EL (cell line): ENCODE results near the gene ZBTB33.

Experiments
- DNase-seq: peaks from one replicate; pipeline ENCODE4 v3.0.0-alpha.2; 2016

Gene ZBTB33

DNA sequence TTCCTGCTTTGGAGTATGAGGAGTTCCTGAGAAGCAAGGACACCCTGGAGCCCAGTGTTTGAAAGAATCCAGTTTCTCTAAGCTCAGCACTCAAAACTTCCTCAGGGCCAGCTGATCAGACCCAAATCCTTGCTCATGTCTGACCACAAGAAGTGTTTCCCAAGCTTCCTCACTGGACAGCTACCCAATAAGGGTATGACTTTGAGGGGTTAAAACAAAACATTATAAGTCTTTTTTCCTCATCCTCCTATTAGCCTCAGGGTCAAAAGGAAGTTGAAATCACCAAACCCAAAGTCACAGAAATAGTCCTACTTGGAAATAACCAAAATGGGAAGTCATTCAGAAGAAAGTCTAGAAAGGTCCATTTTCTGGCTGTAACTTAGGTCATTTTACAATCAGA lies 13.7 kb downstream of the ZBTB33 start:
- DNase-seq: no peak

DNA sequence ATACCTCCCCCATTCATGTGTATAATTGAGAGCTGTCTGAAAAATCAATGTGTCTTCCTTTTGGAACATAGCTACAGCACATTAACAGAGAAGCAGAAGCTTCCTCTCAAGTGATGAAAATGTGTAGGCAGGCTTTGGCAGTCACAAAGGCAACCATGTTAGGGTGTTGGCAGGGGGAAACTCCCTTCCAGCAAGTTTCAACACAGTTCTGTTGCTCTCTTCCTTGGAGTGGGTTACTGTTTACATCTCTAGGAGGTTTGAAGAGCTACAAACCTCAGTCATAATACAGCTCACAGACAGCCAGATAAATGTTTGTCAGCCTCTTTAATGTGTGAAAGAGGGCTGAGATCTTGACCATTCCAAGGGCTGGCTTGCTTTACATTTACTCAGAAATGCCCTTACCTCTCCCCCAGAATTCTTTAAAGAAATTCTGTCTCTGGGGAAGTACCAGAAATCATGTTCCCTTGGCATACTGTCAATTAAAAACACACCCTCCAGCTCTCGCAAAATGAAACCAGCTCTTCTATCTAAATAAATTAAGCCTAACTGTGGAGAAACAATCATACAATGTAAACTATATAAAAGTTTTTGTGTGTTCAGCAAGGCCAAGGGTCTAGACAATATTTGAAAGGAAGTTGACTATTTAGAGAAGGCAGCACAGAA lies 18.9 kb downstream of the ZBTB33 start:
- DNase-seq: no peak

DNA sequence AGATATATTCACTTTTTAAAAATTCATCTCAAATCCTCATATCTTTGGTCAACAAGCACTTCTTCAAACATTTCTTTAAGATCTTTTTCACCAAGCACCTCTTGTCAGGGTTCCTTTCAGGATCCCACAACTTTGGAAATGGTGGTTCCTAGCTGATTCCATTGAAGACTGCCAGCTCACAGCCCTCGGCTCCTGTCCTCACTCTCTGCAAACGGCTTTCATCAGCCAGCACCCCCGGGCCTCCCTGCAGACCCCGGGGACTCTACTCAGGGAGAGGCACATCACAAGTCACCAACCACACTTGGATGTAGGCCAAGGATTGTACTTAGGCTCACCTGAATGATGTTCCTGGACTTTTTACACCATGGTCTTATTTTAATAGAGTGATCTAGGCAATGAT lies 20.0 kb downstream of the ZBTB33 start:
- no peak for DNase-seq

DNA sequence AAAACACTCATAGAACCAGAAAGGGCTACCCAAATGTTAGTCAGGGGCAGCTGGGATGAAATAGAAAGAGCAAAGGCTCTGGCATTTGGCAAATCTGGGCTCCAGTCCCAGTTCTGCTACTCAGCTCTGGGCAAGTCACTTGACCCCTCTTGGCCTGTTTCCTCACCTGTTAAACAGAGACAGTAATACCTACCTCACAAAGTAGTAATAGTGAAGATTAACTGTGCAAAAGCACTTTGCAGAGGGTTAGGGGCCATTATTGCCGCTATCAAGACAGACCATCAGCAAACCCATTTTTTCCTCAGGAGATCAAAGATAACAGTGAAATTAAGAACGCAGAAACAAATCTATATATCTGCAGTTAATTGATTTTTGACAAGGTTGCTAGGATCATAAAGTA lies 20.6 kb downstream of the ZBTB33 start:
- no peak for DNase-seq

DNA sequence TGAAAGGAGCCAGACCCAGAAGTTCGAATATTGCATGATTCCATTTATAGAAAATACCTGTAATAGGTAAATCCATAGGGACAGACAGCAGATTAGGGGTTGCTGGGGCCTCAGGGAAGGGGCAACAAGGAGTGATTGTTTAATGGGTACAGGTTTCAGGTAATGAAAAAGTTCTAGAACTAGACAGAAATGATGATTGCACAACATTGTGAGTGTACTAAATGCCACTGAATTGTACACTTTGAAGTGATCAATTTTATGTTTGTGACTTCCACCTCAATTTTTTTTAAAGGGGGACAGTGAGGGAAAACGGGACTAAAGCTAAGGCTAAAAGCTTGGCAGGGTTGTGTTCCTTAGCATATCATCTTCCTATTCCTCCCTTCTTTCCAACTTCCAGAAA lies 23.5 kb downstream of the ZBTB33 start:
- no peak for DNase-seq

DNA sequence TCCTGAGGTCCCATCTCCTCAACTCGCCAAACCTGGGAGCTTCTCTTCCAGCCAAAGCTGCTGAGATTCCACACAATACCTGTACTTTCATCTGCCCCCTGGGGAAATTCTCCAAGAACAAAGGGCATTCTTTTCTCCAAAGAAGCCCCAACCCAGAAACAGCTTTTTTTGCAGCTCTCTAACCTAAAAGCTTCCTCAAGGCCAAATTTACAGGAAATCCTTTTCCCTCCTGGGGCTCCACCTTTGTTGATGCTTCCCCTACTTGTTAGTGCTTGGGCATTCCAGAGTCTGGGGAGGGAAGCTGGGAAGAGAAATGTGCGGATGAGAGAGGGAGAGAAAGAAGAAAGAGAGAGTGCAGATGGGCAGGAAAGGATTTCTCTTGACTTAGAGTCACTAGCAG lies 24.3 kb downstream of the ZBTB33 start:
- no peak for DNase-seq

DNA sequence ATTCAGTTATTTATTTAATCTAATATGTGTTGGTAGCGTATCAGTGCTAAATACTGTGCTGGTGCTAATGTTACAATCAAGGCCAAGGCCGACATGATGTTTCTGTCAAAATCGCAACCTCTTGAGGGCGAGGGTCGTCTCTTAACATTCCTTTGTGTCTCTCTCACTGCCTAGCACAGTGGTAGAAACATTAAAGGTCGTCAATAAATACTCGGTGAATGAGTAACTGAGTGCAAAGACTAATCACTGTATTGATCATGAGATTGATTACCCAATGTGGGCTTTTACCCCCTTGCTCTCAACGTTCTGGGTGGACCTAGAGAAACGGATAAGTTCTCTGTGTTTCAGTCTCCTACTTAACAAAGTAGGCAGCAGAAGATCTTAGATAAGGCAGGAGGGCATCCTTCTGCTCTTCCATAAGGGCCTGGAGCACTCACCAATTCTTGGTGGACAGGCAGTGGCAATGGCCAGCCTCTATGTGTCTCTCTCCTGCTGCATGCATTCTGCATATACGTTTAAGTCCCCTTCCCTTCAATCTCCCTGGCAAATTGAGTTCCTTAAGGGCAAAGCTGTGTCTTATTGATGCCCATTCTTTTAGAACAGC lies 30.5 kb downstream of the ZBTB33 start:
- DNase-seq: no peak

DNA sequence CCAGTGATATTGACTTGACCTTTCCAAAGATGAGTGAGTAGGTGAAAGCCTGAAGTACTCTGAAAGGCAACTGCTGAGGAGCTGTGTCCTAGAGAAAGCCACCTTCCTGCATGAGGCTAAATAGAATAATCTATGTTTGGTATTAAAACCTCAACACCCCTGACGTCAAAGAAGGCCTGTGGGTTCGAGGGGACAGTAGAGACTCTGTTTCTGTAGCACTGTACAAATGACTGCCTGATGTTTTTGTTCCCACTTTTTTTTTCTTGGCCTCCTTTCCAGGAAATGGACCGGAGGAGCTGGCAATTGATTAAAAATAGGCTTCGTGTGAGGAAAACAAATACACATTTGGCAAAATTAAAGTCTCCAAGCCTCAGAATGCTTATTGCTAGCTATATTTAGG lies 31.1 kb downstream of the ZBTB33 start:
- no peak for DNase-seq

DNA sequence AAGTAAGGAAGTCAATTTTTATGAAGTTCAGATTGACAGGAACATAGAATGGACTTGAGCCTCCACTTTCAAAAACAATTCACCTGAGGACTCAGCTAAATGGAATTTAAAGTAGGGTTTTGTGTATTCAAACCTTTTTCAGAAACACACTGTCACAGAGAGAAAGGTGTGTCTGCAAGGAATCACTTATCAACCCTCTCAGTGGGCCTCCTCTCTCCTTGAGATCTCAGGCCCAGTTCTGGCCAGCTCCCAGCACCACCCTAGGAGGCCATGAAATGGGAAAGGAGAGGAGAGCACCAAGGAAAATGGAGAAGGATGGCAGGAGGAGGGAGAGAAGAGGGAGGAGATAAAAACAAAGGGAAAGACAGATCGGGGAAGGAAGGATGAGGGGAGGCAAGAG lies 32.1 kb downstream of the ZBTB33 start:
- DNase-seq: no peak

DNA sequence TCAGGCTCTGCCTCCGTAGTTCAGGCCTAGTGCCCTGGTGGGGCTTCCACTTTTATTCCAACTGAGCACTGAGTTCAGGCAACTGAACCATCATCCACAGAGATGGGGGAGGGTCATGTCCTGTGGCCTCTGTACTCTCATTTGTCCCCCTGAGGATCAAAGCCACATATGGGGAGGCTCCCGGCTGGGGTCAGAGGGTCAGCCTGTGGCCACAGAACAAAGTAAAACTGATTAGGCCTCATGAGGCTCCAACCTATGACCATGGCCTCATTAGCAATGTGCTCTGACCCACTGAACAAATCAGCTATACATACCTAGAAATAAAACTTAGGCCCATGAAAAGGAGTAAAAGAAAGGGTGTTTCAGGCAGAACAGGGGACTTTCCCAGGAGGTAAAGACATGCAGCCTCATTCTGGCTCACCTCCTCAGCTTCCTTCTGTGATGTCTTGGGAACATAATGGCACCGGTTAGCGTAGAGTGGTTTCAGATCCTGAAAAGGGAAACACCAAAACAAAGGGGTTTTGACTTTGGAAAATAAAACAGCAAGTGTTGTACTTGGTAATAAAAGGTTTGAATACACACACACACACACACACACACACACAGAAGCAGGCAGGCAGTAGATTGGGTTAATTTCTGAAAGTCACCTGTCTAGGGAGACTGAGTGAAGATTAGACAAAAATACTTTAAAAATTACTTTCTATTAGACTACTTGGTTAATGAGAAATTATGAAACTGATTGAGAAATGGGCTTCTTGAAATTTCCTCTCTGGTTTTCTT lies 36.3 kb downstream of the ZBTB33 start:
- DNase-seq: no peak

DNA sequence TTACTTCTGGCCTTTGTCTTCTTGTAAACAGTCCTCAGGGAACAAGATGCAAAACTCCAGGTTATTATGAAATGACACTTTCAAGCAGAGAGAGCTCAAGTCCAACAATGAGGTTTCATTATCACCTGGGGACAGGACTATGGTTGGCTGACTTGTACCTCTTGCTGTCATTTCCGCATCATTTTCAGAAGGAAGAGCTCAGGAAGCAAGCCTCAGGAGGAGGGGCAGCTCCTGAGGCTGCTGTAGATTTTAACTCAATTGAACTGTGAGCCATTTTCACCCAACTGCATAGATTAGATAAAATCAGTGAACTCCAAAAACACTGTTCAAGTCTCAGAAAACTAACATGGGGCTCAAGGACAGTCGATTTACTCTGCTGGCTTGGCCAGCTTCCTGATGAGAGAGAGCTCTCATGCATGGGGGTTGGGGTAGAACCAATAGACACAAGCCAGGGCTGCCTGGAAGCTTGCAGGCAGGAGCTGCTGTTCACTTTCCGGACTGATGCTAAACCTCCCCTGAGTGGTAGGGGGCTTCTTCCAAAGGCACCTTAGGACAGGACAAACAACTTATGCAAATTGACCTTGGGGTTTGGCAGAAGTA lies 37.0 kb downstream of the ZBTB33 start:
- no peak for DNase-seq

DNA sequence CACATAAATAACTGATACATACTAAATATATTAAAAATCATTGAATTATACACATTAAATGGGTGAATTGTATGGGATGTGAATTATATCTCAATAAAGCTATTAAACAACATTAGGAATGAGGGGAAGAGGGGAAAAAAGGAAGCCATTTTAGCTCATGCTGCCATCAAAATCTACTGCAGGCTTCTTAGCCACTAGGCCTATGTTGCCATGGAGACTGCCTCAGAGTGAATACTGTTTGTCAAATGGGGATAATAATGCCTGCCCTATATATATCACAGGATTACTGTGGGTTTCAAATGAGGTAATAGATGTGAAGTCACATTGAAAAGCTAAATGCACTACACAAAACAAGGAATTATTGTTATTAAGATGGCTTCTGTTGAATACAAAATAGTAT lies 39.5 kb downstream of the ZBTB33 start:
- DNase-seq: no peak

DNA sequence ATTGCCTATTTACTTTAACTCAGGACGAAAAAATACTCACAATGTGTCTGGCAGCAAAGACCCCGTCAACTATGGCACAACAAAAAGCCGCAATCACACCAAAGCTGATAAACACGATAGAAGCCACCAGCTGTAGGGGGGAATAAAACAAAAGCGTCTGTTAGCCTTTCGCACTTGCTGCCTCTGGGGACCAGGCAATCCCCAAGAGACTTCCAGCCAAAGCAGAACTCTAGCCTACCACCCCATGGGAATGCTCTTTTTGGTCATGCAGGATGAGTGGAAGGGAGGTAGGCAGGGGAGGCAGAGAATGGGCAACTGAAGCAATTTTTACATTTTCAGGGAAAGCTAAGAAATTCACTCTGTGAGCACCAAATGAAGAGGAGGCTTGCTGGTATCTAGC lies 40.6 kb downstream of the ZBTB33 start:
- no peak for DNase-seq

DNA sequence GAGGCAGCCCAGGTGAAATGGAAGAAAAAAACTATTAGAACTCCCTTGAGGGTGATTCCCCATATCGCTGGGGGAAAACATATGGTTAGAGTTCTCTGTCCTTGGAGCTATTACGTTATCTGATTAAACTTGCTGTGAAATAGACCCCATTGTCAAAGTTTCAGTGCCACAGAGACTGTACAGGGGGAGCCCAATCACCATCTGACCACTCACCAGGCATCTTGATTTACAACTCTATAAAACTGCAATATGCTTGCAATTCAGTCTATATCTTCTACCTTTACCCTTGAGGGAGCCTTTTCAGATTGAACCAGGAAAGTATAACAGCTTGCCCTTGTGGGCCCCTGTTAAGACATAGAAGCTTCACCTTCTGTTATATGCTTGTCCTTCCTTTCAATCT lies 42.4 kb downstream of the ZBTB33 start:
- no peak for DNase-seq

DNA sequence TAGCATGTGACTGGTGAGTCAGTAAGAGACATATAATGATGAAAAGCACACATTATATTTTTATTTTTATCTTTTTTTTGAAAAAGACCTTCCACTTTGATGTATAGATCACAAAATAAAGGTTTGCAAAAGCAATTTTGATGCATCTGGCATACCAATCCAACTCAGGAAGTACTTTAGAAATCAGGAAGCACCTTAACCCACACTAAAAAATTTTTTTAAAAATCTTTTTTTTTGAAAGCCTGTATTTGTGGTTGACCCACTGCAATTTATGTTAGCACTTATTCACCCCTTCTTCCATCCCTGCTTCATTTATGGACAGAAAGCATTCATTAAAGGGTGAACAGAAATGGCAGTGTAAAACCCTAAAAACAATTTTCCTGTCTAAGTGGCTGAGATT lies 44.0 kb downstream of the ZBTB33 start:
- no peak for DNase-seq

DNA sequence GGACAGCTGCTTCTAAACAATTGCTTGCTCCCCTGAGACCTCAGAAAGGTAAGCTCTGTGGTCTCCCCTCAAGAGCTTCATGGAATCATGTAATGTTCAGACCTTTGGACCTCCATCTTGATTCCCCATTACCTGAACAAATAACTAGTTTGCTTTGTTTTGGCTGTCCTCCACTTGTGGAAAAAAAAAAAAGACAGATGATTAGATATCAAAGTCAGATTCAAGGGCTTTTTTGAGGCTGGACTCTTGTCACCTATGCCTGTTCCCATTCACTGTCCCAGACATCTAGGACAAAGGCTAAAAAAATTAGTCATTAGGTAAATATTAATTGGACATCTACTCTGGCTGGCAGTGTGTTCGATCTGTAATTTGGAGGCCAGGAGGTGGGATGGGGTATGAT lies 47.3 kb downstream of the ZBTB33 start:
- DNase-seq: no peak

DNA sequence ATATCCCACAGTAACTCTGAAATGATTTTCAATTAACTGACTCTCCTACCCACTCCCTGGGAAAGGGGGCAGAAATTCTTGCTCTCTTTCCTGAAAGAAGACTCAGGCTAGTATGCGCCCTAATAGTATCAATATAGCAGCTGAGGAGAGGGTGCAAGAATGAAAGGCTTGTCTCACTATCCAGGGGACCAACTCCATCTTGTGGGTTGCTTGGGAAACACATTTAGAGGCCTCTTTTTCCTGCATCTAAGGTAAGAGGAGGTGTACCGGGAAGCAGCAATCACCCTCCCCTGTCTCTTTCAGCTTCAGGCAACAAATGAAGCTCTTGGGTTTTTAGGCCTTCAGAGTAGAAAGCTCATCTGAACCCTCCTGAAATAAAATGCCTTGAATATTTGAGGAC lies 49.3 kb downstream of the ZBTB33 start:
- no peak for DNase-seq

DNA sequence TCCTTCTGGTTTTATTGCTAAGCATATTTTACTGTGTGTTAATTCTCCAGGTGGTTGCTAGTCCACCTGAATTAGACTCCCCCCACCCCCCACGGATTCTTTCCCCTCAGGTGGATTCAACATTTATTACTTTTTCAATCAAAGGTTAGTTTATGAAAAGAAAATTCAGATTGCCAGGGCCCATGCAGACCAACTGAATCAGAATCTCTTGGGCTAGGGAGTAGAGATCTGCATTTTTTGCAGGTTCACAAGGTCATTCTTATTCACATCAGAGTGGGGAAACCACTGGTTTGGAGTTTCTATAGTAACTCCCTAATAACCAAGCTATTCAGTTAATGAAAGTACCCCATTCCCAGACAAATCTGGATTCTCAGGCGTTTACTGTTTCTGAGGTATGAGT lies 50.9 kb downstream of the ZBTB33 start:
- DNase-seq: no peak

DNA sequence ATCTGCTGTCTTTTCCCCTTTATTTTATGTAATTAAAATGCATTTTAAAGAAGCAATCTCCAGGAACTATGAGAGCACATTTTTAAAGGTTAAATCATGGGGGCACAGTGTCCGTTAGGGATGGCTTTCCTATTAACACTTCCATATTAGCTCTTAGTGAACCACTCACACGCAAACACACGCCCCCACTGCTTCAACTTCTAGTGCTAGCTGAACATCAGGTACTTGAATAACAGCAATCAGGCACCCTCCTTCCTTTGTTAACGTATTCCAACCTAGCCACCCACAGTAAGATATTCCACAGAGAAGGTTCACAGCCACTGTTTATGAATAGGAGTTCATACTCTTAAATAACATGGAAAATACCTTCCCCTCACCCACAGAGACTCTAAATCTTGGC lies 51.3 kb downstream of the ZBTB33 start:
- no peak for DNase-seq

DNA sequence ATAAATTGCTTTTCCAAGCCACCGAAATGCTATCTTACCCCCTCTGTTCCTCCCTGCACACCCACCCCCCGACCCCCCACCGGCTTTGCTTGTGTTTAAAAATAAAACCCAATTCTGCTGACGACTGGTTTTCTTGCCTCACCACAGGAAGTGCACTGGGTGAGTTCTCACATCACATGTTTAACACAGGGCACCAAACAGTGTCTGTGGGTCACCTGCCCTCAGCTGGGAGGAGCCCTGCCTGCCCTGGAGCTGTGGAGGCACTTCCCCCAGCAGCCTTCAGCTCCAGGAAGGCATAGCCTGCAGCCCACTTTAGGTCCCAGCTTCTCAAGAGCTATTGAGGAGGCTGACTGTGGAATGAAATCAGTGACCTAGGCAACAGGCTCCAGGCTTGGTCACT lies 51.8 kb downstream of the ZBTB33 start:
- peak; percentile 1 for DNase-seq

DNA sequence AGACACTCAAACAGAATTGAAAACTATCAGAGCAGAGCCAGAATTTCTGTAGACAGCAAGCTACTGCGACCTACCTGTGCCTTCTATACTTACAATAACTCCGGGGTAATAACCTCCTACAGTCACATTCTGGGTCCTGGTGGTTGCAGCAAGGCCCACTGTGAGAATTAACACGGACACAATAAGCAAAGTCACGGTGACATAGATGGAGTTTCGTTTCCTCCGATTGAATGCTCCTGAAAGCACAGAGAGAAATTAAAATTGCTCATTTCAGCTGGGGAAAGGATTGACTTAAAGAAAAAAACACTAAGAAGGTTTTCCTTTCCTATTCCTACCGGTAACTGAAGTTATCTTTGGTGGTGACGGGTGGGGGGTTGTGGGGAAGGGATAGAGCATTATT lies 53.6 kb downstream of the ZBTB33 start:
- DNase-seq: no peak

DNA sequence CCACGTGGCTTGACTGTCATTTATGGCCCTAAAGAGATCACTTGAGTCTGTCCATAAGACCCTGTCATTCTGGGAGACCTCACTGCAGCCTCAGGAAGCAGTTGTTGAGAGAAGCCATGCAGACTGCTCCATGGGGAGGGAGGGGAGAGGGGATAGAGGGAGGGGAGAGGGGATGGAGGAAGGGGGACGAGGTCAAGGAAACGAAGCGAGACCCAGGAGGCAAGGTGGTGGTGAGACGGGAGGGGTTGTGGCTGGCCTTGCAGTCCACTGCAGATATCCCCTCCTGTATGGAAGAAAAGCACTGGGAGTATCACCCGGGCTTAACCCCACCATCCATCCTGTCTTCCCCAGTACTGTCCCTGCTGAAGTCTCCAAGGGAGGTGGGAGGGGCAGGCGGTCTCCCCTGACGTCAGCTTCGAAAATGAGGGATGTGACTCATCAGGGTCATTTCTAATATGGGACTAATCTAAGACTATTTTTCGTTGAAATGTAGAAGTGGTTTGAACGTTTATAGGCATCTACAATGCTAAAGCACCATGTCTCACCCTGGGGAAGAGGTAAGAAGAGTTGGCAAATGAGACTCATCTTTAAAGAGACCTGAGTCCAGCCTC lies 55.0 kb downstream of the ZBTB33 start:
- DNase-seq: peak; percentile 45

DNA sequence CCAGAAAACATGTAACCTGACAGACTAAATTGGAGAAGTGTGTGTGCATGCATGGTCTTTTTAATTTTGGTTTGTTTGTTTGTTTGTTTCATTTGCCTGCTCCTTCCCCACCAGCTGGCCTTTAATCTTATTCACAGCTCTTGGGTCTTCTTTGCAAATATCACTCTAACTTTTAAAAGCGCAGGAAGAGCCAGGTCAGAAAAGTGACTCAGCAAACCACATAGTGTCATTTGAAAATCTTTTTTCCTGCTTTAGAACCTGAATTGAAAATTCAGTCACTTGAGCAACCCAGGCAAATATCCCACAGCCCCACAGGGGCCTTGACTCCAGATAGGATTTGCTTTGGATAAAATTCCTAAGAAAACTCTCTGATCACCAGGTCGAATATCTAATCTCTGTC lies 56.0 kb downstream of the ZBTB33 start:
- DNase-seq: no peak
